Measurements from ENCODE around the gene GLDN.

GLDN gene

DNA sequence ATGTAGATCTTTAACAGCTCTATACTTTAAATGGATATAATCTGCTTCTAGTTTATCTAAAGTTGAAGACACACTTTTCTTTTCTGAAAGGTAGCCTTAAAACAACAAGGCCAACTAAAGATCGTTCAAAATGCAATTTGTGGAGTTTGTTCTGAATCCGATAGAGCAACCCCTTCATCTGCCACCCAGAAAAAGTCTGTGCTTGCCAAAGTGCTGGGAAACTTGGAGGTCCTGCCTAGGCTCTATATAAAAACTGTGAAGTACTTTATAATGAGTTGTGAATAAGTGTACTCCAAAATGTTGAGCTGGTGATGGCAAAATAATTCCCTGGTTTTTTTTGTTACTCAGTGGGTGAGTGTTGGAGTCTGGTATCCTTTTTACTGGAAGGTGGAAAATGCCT is 12.5 kb downstream of the GLDN start:
- DNase-seq (ENCODE audit: low read depth) = no peak
- TF ChIP-seq, protein P1, sequence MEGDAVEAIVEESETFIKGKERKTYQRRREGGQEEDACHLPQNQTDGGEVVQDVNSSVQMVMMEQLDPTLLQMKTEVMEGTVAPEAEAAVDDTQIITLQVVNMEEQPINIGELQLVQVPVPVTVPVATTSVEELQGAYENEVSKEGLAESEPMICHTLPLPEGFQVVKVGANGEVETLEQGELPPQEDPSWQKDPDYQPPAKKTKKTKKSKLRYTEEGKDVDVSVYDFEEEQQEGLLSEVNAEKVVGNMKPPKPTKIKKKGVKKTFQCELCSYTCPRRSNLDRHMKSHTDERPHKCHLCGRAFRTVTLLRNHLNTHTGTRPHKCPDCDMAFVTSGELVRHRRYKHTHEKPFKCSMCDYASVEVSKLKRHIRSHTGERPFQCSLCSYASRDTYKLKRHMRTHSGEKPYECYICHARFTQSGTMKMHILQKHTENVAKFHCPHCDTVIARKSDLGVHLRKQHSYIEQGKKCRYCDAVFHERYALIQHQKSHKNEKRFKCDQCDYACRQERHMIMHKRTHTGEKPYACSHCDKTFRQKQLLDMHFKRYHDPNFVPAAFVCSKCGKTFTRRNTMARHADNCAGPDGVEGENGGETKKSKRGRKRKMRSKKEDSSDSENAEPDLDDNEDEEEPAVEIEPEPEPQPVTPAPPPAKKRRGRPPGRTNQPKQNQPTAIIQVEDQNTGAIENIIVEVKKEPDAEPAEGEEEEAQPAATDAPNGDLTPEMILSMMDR (IDR thresholded peaks at IDR 0.05; ENCODE audit: insufficient read depth, low read depth, low read length, missing control alignments) = no peak
- no peak overlapping the region for H3K4me3 ChIP-seq (ENCODE audit: low read depth, low read length)

GRCh38 chr15:51355096-51355495 is 13.6 kb downstream of the GLDN start:
- no peak overlapping the region for H3K4me3 ChIP-seq (ENCODE audit: low read depth, low read length)
- TF ChIP-seq, protein P1 (IDR thresholded peaks at IDR 0.05; ENCODE audit: insufficient read depth, low read depth, low read length, missing control alignments) = no peak
- DNase-seq (ENCODE audit: low read depth) = no peak

GRCh38 chr15:51356147-51356546 is 14.7 kb downstream of the GLDN start:
- no peak overlapping the region for H3K4me3 ChIP-seq (ENCODE audit: low read depth, low read length)
- DNase-seq (ENCODE audit: low read depth) = no peak
- TF ChIP-seq, protein P1 (IDR thresholded peaks at IDR 0.05; ENCODE audit: insufficient read depth, low read depth, low read length, missing control alignments) = no peak

DNA sequence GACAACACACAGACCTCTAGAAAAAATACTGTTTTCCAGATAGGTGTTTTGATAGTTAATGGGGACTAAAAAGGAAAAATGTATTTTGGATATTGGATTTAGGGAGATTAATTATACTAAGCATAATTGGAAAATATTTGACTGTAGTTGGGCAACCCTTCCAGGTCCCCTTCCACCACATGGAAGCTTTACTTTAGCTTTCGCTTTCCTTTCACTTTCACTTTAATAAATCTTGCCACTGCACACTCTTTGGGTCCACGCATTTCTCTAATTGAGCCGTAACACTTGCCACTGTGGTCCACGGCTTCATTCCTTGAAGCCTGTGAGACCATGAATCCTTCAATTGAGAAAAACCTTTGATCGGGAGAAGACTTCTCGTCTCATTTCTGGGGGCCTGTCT is 15.5 kb downstream of the GLDN start:
- DNase-seq (ENCODE audit: low read depth) = no peak
- H3K4me3 ChIP-seq (ENCODE audit: low read depth, low read length) = no peak overlapping the region
- TF ChIP-seq, protein P1 (IDR thresholded peaks at IDR 0.05; ENCODE audit: insufficient read depth, low read depth, low read length, missing control alignments) = no peak

- TF ChIP-seq, protein P1 (IDR thresholded peaks at IDR 0.05; ENCODE audit: insufficient read depth, low read depth, low read length, missing control alignments) = no peak
- no peak overlapping the region for H3K4me3 ChIP-seq (ENCODE audit: low read depth, low read length)
- no peak for DNase-seq (ENCODE audit: low read depth)
Observed at GRCh38 chr15:51359981-51360380, 18.5 kb downstream of the GLDN start.

- TF ChIP-seq, protein P1 (IDR thresholded peaks at IDR 0.05; ENCODE audit: insufficient read depth, low read depth, low read length, missing control alignments) = no peak
- no peak for DNase-seq (ENCODE audit: low read depth)
- H3K4me3 ChIP-seq (ENCODE audit: low read depth, low read length) = no peak overlapping the region
Observed at GRCh38 chr15:51363383-51363782, 21.9 kb downstream of the GLDN start.

GRCh38 chr15:51365417-51365816 is 24.0 kb downstream of the GLDN start:
- TF ChIP-seq, protein P1 (IDR thresholded peaks at IDR 0.05; ENCODE audit: insufficient read depth, low read depth, low read length, missing control alignments) = no peak
- no peak overlapping the region for H3K4me3 ChIP-seq (ENCODE audit: low read depth, low read length)
- DNase-seq (ENCODE audit: low read depth) = no peak

Measured in GM12865 (cell line).